GM11168 (cell line): ENCODE measurements around the gene AP1M1.

ENCODE experiments used
- in situ Hi-C: fragments of 300-500 bp; cut with MboI; formaldehyde crosslinking; loops from one replicate; pipeline ENCODE4 v1.12.0; 2022; ENCODE audit warnings: low sequenced_read_pairs; ENCODE audit not compliant: unreplicated experiment

AP1M1 gene

GRCh38 chr19:16227837-16228636 lies 30.3 kb downstream of the AP1M1 start:
- in situ Hi-C loops, result no loop called here

DNA sequence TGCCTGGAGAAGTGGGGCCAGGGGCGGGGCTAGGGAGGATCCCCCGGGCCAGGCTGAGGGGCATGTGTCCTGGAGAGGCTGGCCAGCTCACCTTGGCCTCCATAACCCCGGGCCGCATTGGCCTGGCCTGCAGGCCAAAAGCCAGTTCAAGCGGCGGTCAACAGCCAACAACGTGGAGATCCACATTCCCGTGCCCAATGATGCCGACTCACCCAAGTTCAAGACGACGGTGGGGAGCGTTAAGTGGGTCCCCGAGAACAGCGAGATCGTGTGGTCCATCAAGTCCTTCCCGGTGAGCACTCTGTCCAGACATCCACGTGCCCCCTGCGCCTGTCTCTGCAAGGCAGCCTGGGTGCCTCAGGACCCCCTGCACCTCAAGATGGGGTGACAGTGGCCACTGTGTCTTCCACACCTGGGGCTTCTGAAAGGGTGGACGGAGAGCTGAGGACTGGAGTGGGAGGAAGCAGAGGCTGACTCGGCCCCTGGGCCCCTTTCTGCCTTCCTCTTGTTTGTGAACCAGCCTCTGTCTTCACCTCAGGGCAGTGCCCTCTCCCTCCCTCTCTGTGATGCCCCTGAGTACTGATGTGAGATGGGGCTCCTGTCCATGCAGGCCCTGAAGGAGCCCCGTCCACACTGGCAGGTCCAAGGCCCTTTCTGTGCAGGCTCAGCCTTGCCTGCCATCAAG lies 31.1 kb downstream of the AP1M1 start:
- in situ Hi-C loops, result no loop called here

GRCh38 chr19:16229322-16229641 lies 31.6 kb downstream of the AP1M1 start:
- in situ Hi-C loops, result no loop called here

GRCh38 chr19:16232127-16232526 lies 34.4 kb downstream of the AP1M1 start:
- in situ Hi-C loops, result no loop called here

DNA sequence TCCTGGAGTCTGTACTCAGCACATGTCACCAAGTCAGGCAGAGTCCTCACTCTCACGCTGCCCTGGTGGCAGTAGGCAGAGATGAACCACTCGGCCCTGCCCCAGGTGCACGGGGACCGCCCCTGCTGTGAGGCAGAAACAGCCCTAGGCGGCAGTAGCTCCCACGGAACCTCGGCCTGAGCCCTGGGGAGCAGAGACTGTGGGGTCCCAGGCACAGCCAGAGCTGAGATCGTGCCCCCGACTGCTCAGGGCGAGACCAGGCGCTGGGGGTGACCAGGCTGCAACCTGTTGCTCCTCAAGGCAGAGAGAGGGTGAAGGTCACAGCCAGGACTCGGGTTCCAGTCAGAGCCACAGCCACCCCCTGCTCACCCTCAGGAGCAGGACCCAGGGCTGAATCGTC lies 34.9 kb downstream of the AP1M1 start:
- in situ Hi-C loops, result no loop called here

- in situ Hi-C loops, result no loop called here
These were observed 35.5 kb downstream of the AP1M1 start for GRCh38 chr19:16233081-16233776.

GRCh38 chr19:16233836-16234551 lies 36.3 kb downstream of the AP1M1 start:
- in situ Hi-C loops, result no loop called here

DNA sequence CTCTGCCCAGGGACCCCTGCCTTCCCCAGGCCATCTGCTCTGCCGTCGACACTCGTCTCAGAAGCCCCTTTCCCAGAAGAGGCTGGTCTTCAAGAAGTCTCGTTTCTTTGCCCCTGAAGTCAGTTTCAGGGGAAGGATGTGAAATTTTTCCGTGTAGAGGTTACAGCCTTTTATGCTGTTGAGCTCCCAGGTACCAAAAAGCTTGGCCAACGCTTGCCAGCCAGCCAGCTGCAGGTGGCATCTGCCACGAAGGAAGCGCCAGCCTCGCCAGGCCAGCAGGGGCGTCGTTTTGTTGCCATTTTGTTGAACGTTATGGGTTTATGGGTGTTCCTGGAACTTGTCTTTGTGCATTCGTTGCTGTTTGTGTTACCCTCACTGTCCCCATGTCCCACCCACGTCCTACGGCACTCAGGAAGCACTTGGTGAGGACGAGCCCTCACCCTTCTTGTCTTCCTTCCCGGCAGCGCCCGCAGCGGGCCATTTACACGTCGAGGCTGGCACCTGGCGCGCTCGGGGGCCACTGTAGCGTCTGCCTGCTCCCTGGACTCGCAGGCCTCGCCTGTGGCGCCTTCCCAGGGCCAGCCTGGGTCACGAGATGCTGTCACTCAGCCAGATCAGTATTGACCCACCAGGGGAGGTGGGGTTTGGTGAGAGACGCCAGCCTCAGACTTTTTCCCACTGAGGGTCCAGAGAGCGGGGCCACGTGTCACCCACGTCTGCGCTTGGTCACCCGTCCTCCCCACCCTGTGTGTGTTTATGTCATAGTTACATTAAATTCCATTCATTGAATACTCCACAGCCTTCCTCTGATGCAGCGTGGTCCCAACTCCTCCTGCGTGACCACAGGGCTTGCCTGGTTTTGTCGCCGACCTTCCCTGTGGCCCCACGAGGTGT lies 37.1 kb downstream of the AP1M1 start:
- in situ Hi-C loops, result no loop called here

GRCh38 chr19:16235811-16236652 lies 38.3 kb downstream of the AP1M1 start:
- in situ Hi-C loops, result no loop called here

- in situ Hi-C loops, result loop anchor here (10.0 kb wide), 1 partner anchor 71 kb away; no protein-coding TSS in a partner anchor
These were observed 46.4 kb downstream of the AP1M1 start for GRCh38 chr19:16244091-16244490.

DNA sequence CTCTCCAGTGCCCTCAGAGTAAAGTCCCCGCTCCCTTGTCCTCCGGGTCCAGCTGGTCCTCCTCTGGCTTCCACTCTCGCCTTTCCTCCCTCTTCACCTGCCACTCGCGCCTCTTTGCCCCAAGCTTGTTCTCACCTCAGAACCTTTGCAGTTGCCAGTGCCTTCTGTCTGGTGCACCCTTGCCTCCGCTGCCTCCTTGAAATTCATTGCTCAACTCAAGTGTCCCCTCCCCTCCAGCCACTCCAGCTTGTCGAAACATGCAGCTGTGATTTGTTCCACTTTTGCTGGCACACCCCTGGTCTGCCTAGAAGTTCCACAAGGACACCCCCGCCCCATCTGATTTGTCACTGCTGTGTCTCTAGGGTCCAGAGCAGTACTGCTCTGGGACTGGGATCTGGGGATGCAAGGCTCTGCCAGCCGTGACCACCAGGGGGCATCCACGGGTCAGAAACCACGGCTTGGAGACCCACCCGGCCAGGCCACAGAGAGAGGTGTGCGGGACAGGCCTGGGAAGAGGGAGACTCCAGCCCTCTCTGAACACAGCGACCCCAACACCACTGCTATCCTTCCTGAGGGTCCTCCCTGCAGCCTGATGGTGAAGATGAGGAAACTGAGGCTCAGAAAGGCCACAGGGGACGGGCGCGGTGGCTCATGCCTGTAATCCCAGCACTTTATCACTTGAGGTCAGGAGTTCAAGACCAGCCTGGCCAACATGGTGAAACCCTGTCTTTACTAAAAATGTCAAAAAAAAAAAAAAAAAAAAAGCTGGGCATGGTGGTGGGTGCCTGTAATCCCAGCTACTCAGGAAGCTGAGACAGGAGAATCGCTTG lies 49.9 kb downstream of the AP1M1 start:
- in situ Hi-C loops, result loop anchor here (5.0 to 10.0 kb wide), 2 partner anchors 67 to 145 kb away; no protein-coding TSS in a partner anchor

DNA sequence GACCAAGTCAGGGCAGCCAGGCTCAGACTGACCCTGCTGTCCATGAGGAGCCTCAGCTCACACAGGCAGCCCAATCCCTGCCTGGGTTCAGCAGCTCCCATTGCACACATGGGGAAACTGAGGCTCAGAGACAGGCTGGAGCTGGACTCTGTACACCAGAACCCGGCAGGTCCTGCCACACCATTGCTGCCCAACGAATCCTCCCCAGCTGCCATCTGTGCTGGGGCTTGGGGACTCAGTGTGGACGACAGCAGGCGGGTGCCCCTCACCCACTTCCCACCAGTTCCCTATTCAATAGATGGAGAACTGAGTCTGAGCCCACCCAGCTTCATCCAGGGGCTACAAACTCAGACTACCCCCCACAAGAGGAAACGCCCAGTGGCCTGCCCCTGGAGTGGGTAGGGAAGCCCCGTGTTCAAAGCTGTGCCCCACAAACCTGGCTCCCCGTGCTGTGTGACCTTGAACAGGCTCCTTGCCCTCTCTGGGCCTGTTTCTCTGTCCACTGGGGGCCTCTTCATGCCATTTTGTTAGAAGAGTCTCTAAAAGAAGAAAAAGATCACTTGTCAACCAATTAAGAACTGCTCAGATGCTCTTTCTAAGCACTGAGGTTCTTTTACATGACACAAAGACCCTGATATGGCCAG lies 50.8 kb downstream of the AP1M1 start:
- in situ Hi-C loops, result loop anchor here (5.0 to 10.0 kb wide), 2 partner anchors 66 to 144 kb away; no protein-coding TSS in a partner anchor

DNA sequence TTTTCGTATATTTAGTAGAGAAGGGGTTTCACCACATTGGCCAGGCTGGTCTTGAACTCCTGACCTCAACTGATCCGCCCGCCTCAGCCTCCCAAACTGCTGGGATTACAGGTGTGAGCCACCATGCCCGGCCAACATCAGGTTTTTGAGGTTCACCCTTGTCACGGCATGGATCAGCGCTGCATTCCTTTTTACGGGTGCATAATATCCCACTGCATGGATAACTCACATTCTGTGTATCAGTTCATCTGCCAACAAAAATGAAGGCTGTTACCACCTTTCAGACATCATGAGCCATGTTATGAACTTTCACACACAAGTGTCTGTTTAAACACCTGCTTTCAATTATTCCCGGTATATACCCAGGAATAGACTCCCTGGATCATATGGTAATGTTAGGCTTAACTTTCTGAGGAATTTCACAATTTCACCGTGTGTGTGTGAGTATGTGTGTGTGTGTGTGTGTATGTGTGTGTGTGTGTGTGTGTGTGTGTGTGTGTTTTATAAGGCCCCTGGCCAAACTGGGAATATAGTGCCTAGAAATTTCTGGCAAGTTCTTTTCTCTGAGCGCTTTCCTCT lies 52.2 kb downstream of the AP1M1 start:
- in situ Hi-C loops, result loop anchor here (5.0 to 10.0 kb wide), 2 partner anchors 65 to 142 kb away; no protein-coding TSS in a partner anchor

DNA sequence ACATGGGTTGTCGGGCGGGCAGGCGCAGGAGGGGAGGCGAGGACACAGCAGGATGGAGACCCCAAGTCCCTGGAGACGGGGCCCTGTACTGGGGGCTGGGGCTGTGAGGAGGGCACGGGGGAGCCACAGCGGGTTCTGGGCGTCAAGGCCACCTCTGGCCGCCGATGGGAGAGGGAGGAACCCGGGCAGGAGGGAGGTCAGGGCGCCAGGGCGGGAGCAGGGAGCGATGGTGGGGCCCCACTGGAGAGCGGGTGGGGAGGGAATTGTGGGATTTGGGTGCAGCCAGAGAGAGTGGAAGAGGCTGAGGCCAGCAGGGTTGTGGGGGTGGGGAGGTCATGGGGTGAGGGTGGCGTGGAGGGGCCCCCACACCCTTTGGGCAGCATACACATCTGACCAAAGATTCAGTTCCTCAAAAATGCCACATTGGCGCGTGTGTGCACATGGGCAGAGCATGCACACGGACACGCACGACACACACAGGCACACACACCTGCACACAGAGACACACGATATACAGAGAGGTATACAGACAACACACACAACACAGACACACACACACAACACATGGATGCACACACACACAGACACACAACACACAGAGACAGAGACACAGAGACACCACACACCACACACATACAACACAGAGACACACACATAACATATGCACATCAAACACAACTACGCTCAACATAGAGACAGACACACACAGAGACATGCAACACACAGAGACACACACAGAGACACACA lies 54.9 kb downstream of the AP1M1 start:
- in situ Hi-C loops, result no loop called here

- in situ Hi-C loops, result no loop called here
These were observed 57.2 kb downstream of the AP1M1 start for GRCh38 chr19:16254851-16255408.

DNA sequence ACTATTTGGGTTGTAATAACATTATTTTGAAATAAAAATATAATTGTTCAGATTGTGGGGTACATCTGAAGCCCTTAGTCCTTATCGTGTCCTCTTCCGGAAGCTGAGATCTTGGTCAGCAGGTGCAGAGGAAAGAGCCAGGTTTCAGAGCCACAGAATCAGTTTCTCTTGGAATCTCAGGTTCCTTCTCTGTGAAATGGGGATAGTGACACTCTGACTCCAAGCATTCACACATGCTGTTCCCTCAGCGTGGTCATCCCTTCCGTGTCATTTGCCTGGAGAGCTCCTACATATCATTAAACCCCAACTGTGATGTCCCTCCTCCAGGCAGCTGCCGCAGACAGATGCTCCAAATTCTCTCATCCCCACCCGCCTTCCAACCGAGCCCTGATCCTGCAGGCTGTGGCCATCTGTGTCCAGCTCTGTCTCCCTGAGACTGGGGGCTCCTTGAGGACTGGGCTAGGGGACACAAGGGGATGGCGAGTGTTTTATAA lies 59.8 kb downstream of the AP1M1 start:
- in situ Hi-C loops, result no loop called here
